COLO668 (cell line): ENCODE results near the gene ANKUB1.

Source experiments
- DNase-seq: peaks from one replicate; lab custom pipeline; 2025; ENCODE audit not compliant: unreplicated experiment; lab: John Stamatoyannopoulos, UW

The ANKUB1 gene

GRCh38 chr3:149809699-149810098, 17.3 kb upstream of the ANKUB1 start:
- no peak for DNase-seq

GRCh38 chr3:149808209-149808829, 16.0 kb upstream of the ANKUB1 start:
- peak; percentile 40 for DNase-seq

- DNase-seq = no peak
Observed at GRCh38 chr3:149806171-149806778, 13.9 kb upstream of the ANKUB1 start.

DNA sequence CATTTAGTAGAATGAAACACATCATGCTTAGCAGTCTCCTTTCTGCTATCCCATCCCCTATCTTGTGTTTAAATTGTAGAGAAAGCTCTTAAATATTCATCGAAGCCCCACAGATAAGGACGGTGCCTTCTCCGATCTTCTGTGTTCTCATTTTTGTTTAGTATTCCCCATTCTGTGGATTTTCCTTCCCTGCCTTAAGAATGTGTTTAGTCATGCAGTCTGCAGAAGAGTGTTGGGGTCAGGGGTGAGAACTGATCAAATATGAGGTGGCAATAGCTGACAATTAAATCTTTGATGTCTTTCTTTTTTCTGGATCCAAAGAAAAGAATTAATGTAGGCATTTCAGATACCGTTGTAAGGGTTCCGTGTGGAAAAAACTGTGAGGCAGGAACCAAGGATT, 9.3 kb upstream of the ANKUB1 start:
- no peak for DNase-seq

DNA sequence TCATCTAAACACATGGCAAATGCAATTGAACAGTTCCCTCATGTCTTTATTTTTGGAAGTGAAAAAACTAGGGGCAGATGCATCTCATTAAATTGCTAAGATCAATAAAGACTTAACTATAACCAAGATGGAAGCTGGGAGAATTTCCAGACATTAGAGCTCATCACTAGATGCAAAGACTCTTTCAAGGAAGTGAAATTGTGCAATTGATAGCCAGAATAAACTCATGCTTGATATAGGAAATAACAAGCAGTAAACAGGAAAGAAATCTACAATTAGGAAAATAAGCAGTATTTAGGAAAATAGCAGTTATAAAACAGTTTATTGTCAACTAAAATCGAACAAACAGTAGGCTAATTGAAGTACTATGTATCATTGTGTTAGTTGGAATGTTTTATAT, 8.8 kb upstream of the ANKUB1 start:
- no peak for DNase-seq

DNA sequence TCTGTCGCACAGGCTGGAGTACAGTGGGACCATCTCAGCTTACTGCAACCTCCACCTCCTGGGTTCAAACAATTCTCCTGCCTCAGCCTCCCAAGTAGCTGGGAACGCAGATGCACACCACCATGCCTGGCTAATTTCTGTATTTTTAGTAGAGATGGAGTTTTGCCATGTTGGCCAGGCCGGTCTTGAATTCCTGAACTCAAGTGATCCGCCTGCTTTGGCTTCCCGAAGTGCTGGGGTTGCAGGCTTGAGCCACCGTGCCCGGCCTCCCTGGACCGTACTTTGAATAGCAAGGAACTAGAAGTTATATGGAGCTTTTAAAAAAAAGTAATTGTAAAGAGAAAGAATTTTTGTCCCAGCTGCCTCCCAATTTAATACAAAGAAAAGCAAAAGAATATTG, 8.3 kb upstream of the ANKUB1 start:
- DNase-seq = no peak

GRCh38 chr3:149796026-149796425, 3.7 kb upstream of the ANKUB1 start:
- no peak for DNase-seq

GRCh38 chr3:149790698-149791097, 1.7 kb downstream of the ANKUB1 start:
- DNase-seq = no peak

DNA sequence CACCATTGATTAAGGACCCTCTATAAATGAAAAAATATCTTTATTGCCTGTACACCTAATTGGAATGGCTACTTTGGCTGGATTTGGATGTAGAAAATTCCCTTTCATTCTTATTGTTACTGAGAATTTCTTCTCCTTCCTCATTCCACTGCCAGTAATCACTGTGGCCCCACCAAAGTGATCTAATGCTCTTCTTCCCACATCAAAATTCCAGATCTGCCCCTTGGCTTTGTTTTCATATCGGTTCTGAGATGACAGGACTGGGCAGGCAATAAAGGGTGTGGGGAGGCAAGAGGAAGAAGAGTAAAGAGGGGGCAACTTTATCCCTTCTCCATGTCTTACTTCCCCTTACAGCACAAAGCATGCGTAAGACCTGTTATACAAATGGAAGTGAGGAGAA, 2.1 kb downstream of the ANKUB1 start:
- no peak for DNase-seq

DNA sequence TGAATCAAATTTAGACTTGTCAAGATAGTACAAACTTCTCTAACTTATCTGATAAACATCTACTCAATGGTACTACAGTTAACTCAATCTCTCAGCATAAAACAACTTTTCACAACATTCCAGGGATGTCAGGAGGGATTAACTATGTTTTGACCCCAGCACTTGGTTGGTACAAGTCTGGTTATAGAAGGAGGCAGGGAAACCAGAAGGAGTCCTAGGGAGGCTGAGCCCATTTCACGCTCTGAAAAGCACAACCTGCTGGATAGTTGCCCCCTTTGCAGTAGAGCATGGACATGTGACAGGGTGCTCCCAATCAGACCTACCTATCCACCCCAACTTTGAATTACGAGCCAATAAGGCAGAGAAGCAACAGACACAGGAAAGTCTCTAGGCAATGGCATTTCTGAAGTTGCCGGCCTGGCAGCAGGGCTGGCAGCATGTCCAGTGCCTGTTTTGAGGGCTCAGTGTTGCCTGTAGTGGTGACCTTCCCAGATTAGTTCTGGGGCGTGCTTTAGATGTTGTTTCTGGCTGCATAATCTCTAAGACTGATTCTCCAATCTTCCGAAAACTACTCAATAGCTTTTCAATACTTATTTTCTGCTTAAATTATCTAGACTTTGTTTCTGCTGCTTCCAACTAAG, 8.2 kb downstream of the ANKUB1 start:
- DNase-seq = no peak

GRCh38 chr3:149783576-149783975, 8.8 kb downstream of the ANKUB1 start:
- DNase-seq = no peak

- no peak for DNase-seq
Observed at GRCh38 chr3:149781741-149782140, 10.6 kb downstream of the ANKUB1 start.

DNA sequence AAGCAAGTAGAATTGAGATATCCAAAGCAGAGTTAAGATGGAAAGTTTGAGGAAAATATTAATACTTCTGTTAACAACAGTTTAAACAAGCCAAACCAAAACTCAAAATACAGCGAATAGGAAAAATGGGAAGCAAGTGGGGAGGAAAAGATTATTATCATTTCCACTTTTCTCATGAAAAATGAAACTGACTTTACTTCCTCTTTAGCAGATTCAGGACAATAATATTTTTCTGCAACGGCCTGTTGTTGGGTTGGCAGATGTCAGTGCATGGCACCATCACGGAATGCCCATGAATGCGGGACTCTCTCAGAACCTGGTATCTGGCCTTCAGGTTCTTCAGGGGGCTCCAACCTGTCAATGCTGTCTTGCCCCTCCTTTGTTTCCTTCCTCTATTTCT, 11.1 kb downstream of the ANKUB1 start:
- DNase-seq = no peak

DNA sequence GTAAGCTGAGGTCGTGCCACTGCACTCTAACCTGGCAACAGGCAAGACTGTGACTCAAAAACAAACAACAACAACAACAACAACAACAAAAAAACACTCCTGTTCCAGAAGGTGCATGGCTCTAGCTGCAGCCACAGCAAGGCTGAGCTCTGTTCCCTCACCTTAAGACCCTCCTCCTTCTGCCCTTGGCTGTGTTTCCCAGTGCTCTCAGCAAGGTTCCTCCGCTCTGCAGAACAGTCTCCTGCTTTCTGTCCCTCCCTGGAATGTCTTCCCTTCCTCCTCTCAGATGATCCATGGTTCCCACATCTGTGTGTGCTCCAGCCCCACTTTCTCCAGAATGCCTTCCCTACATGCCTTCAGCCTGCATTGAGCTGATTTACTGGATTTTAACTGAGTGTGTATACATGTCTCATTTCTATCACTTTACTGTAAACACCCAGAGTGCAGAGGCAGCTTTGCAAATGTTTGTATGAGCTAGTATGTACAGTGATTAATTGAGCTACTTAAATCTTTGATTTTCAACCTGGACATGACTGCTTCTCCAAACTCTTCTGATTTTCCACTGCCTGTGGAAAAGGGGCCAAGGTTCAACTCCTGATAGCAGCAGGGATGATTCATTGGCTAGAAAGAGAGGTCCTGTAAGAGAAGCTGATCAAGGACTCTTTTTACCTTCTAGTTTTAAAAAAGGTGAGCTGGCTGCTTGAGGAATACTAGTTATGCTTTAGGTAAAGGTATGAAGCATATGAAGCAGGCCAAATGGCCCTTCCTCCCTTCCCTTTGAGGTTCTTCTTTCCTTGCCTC, 14.7 kb downstream of the ANKUB1 start:
- no peak for DNase-seq

DNA sequence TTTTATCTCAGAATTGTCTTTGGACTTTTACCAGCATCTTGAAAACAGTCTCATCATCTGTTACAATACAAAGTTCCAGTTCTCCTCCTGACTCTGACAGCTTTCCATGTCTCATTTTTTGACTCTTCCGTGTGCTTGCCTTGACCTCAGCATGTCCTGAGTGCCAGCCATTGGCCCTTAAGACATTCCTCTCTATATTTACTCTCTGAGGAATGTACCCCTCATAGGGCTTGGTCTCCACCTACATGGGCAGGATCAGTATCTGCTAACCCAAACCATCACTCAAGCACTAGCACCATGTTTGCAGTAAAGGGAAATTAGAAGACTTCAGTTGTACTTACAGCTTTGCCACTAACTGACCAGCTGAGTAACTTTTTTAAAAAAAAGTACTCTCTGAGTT, 16.2 kb downstream of the ANKUB1 start:
- no peak for DNase-seq

- no peak for DNase-seq
Observed at GRCh38 chr3:149772861-149773260, 19.5 kb downstream of the ANKUB1 start.

GRCh38 chr3:149771652-149772271, 20.6 kb downstream of the ANKUB1 start:
- DNase-seq = peak; percentile 9

DNA sequence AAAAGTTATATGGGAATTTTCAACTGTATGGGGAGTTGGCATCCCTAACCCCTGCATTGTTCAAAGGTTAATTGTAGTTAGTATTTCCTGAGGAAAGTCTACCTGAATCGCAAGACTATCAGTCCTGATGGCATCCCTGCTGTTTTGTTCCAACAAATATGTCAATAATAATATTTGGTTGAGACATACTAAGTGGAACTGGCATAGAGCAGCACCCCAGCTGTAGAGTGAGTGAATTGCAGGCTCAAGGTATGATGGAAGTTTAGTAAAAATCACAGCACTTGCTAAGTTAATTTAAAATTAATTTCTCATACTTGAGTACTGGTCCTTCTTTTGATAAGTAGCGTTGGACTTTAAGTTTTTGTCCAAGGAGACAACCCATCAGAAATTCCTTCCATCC, 22.1 kb downstream of the ANKUB1 start:
- no peak for DNase-seq

DNA sequence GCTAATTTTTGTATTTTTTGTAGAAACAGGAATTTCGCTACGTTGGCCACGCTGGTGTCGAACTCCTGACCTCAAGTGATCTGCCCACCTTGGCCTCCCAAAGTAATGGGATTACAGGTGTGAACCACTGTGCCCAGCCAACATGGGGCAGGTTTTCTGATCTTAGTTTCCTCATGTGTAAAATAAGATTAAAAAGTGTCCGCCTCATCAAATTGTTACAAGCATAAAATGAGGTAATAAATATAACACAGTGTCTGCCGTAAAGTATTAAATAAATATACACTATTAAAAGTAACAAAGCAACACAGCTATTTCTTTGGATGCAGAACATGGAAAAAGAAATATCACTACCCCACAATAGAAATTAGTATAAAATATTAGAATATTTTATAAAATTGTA, 23.6 kb downstream of the ANKUB1 start:
- no peak for DNase-seq

GRCh38 chr3:149767720-149768119, 24.6 kb downstream of the ANKUB1 start:
- no peak for DNase-seq

DNA sequence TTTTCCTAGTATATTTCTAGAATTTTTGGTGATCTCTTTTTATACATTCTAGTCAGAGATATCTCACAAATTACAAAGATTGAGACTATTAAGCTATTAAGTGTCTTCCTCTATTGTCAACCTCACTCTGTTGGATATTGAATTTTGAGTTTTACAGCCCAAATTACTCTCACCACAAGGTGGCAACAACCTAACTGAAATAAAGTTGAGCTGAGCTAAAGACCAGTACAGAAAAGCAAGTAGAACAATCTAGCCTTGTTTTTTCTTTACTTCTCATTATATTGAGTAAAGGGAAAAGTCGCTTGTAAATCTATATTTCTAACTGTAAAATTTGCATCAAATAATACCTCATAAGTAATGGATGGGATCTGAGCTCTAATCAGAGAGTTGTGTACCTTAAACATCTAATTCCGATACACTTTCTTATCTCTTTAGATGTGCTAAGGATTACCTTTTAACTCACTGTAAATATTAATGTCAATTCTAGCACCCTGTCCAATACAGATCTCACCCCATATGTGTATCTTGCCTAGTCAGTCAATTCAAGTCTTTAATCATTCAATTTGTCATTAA, 26.5 kb downstream of the ANKUB1 start:
- DNase-seq = no peak
